ENCODE measurements around the gene TASP1. TPM values are rescaled to one million over a fixed set of nuclear protein-coding genes. Genes with fewer than 3 reads are reported as not detected.

TASP1 gene
- total RNA-seq, 1 donor from 2014 or later: 15.9 TPM

GRCh38 chr20:13461849-13462458 is 176.8 kb downstream of the TASP1 start:
- H3K36me3 Mint-ChIP-seq (ENCODE audit: low read depth, unreplicated experiment): no peaks in the 10 kb centered on the region
- no peak overlapping the region for H3K4me3 Mint-ChIP-seq (ENCODE audit: unreplicated experiment)
- H3K27ac Mint-ChIP-seq (ENCODE audit: unreplicated experiment): no peak overlapping the region
- DNase-seq (ENCODE audit: low spot score): no peak
- no peaks in the 10 kb centered on the region for H3K4me1 Mint-ChIP-seq (ENCODE audit: unreplicated experiment)
- no peak for TF ChIP-seq CTCF (IDR thresholded peaks at IDR 0.05; ENCODE audit: unreplicated experiment)
- no peaks in the 10 kb centered on the region for H3K27me3 Mint-ChIP-seq (ENCODE audit: unreplicated experiment)
- no peaks in the 10 kb centered on the region for H3K9me3 Mint-ChIP-seq (ENCODE audit: unreplicated experiment)

GRCh38 chr20:13458860-13459451 is 179.8 kb downstream of the TASP1 start:
- Mint-ChIP-seq H3K36me3 (ENCODE audit: low read depth, unreplicated experiment) (no peaks in the 10 kb centered on the region), H3K9me3 (ENCODE audit: unreplicated experiment) (no peaks in the 10 kb centered on the region), H3K4me1 (ENCODE audit: unreplicated experiment) (peaks cover 12% of the 10 kb centered on the region), H3K27ac (ENCODE audit: unreplicated experiment) (no peak overlapping the region), H3K4me3 (ENCODE audit: unreplicated experiment) (no peak overlapping the region), H3K27me3 (ENCODE audit: unreplicated experiment) (no peaks in the 10 kb centered on the region)
- DNase-seq (ENCODE audit: low spot score): peak; percentile 22
- peak; percentile 82 for TF ChIP-seq CTCF (IDR thresholded peaks at IDR 0.05; ENCODE audit: unreplicated experiment)

GRCh38 chr20:13457487-13457886 is 181.2 kb downstream of the TASP1 start:
- H3K36me3 Mint-ChIP-seq (ENCODE audit: low read depth, unreplicated experiment): no peaks in the 10 kb centered on the region
- H3K4me3 Mint-ChIP-seq (ENCODE audit: unreplicated experiment): no peak overlapping the region
- DNase-seq (ENCODE audit: low spot score): no peak
- TF ChIP-seq CTCF (IDR thresholded peaks at IDR 0.05; ENCODE audit: unreplicated experiment): no peak
- H3K4me1 Mint-ChIP-seq (ENCODE audit: unreplicated experiment): peaks cover 16% of the 10 kb centered on the region
- peaks cover 3% of the 10 kb centered on the region for H3K27me3 Mint-ChIP-seq (ENCODE audit: unreplicated experiment)
- H3K27ac Mint-ChIP-seq (ENCODE audit: unreplicated experiment): no peak overlapping the region
- H3K9me3 Mint-ChIP-seq (ENCODE audit: unreplicated experiment): no peaks in the 10 kb centered on the region

- TF ChIP-seq CTCF (IDR thresholded peaks at IDR 0.05; ENCODE audit: unreplicated experiment): no peak
- H3K27me3 Mint-ChIP-seq (ENCODE audit: unreplicated experiment): peaks cover 3% of the 10 kb centered on the region
- H3K4me1 Mint-ChIP-seq (ENCODE audit: unreplicated experiment): peaks cover 16% of the 10 kb centered on the region
- no peaks in the 10 kb centered on the region for H3K9me3 Mint-ChIP-seq (ENCODE audit: unreplicated experiment)
- no peak overlapping the region for H3K27ac Mint-ChIP-seq (ENCODE audit: unreplicated experiment)
- no peak overlapping the region for H3K4me3 Mint-ChIP-seq (ENCODE audit: unreplicated experiment)
- DNase-seq (ENCODE audit: low spot score): no peak
- peaks cover under 1% of the 10 kb centered on the region for H3K36me3 Mint-ChIP-seq (ENCODE audit: low read depth, unreplicated experiment)
These were observed 183.0 kb downstream of the TASP1 start for GRCh38 chr20:13455713-13456112.

DNA sequence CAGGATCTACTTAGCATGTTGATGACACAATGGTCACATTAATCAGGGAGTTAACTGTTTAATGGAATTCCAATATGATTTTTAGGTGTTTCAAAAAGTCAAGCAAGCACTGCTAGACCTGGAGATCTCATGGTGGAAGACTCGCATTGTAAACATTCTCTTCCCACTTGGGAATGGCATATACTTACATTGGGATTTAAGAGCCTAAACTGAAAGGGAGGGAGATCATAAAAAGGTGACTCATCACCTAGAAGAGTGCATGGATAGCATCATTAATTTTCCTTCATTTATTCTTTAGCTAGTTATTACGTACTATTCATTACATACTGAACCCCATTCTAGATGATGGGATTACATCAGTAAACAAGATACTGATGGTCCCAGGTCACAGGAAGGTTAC is 185.4 kb downstream of the TASP1 start:
- Mint-ChIP-seq H3K9me3 (ENCODE audit: unreplicated experiment) (no peaks in the 10 kb centered on the region), H3K27me3 (ENCODE audit: unreplicated experiment) (peaks cover 3% of the 10 kb centered on the region), H3K36me3 (ENCODE audit: low read depth, unreplicated experiment) (peaks cover 6% of the 10 kb centered on the region), H3K4me3 (ENCODE audit: unreplicated experiment) (no peak overlapping the region), H3K27ac (ENCODE audit: unreplicated experiment) (no peak overlapping the region), H3K4me1 (ENCODE audit: unreplicated experiment) (peaks cover 16% of the 10 kb centered on the region)
- TF ChIP-seq CTCF (IDR thresholded peaks at IDR 0.05; ENCODE audit: unreplicated experiment): no peak
- DNase-seq (ENCODE audit: low spot score): no peak
